Naive thymus-derived CD4-positive, alpha-beta T cell (primary cell): ENCODE measurements around the gene SLC39A5. TPM values are rescaled to one million over a fixed set of nuclear protein-coding genes. Genes with fewer than 3 reads are reported as not detected.
A peak's percentile ranks its signal among the peaks of the same experiment; 100 is the strongest.

Experiments used
- ATAC-seq: fragments of 150-1000 bp; cut with Tn5 transposase; 2 replicates; pipeline ENCODE4 v1.10.0; 2021; ENCODE audit warnings: mild to moderate bottlenecking, moderate library complexity
- CTCF ChIA-PET: fragments of 350-600 bp; sonication (Branson Sonifier 250); formaldehyde crosslinking; loops from one replicate; lab custom pipeline; 2021; ENCODE audit warnings: antibody characterized with exemption; lab: Charles Lee
- POLR2A ChIA-PET: fragments of 350-600 bp; sonication (Branson Sonifier 250); formaldehyde crosslinking; loops from one replicate; lab custom pipeline; 2021; ENCODE audit warnings: antibody characterized with exemption, inconsistent platforms; lab: Charles Lee
- DNase-seq, 9 donors: peaks; one replicate each; pipeline versions ENCODE4 v3.0.0 to v3.0.0-alpha.2; 2020 to 2022; ENCODE audit warnings: mixed read lengths in 1 of 9
- H3K27ac ChIP-seq: one replicate; pipeline ENCODE4 v1.7.0; 2013; ENCODE audit warnings: mild to moderate bottlenecking, low read depth, low read length, moderate library complexity
- H3K27me3 ChIP-seq, 2 donors: one replicate each; pipeline ENCODE4 v1.7.0; 2013; ENCODE audit warnings: low read length in 2 of 2, mild to moderate bottlenecking in 2 of 2, moderate library complexity in 2 of 2; ENCODE audit not compliant: control insufficient read depth in 2 of 2, insufficient read depth in 2 of 2
- H3K36me3 ChIP-seq, 3 experiments: 1 replicate in 2 of 3; 2 replicates in 1 of 3; pipeline ENCODE4 v1.7.0; 2013; ENCODE audit warnings: low read length in 3 of 3, mild to moderate bottlenecking in 3 of 3, moderate library complexity in 1 of 3; ENCODE audit not compliant: insufficient read depth in 3 of 3, control insufficient read depth in 2 of 3
- H3K4me1 ChIP-seq, 2 donors: one replicate each; pipeline ENCODE4 v1.7.0; 2013; ENCODE audit warnings: low read length in 2 of 2, mild to moderate bottlenecking in 2 of 2, moderate library complexity in 1 of 2; ENCODE audit not compliant: control insufficient read depth in 2 of 2, insufficient read depth in 2 of 2
- H3K4me3 ChIP-seq: 2 replicates; pipeline ENCODE4 v1.7.0; 2013; ENCODE audit warnings: mild to moderate bottlenecking, low read length
- H3K9me3 ChIP-seq, 3 experiments: 1 replicate in 2 of 3; 2 replicates in 1 of 3; pipeline ENCODE4 v1.7.0; 2013; ENCODE audit warnings: low read length in 3 of 3; ENCODE audit not compliant: control insufficient read depth in 2 of 3
- H3K27ac Mint-ChIP-seq, 9 donors: one replicate each; pipeline ENCODE4 v1.8.0; 2020 to 2022; ENCODE audit warnings: mixed read lengths in 9 of 9, mild to moderate bottlenecking in 8 of 9, moderate library complexity in 5 of 9, inconsistent platforms in 2 of 9
- H3K27me3 Mint-ChIP-seq, 5 donors: one replicate each; pipeline ENCODE4 v1.8.0; 2021 to 2022; ENCODE audit warnings: mixed read lengths in 5 of 5, mild to moderate bottlenecking in 1 of 5
- H3K36me3 Mint-ChIP-seq, 5 donors: one replicate each; pipeline ENCODE4 v1.8.0; 2020 to 2022; ENCODE audit warnings: mixed read lengths in 5 of 5, mild to moderate bottlenecking in 3 of 5, inconsistent platforms in 1 of 5
- H3K4me1 Mint-ChIP-seq, 7 donors: one replicate each; pipeline ENCODE4 v1.8.0; 2020 to 2022; ENCODE audit warnings: mixed read lengths in 7 of 7, mild to moderate bottlenecking in 3 of 7, inconsistent platforms in 1 of 7
- H3K4me3 Mint-ChIP-seq, 10 donors: one replicate each; pipeline ENCODE4 v1.8.0; 2020 to 2022; ENCODE audit warnings: mild to moderate bottlenecking in 10 of 10, mixed read lengths in 10 of 10, moderate library complexity in 6 of 10, inconsistent platforms in 2 of 10
- H3K9me3 Mint-ChIP-seq, 11 donors: one replicate each; pipeline ENCODE4 v1.8.0; 2020 to 2022; ENCODE audit warnings: mixed read lengths in 11 of 11, mild to moderate bottlenecking in 4 of 11, inconsistent platforms in 1 of 11, moderate library complexity in 1 of 11
- intact Hi-C, 2 donors: fragments of 100-400 bp; cut with micrococcal nuclease; formaldehyde crosslinking; loops; one replicate each; pipeline ENCODE4 v1.15.1; 2023
- polyA plus RNA-seq, 2 donors: library from polyadenylated mRNA; unstranded; fragments of 300-500 nt; fragmentation: Illumina TruSeq; gene quantifications; one replicate each; pipeline ENCODE4 v1.2.3, GENCODE V29; 2021
- total RNA-seq, 6 experiments: library from RNA in 5 of 6; stranded (reverse) in 5 of 6; gene quantifications; 1 replicate in 5 of 6; 2 replicates in 1 of 6; pipeline ENCODE4 v1.2.3 and lab custom pipeline; 2021 to 2026

SLC39A5 gene, protein sequence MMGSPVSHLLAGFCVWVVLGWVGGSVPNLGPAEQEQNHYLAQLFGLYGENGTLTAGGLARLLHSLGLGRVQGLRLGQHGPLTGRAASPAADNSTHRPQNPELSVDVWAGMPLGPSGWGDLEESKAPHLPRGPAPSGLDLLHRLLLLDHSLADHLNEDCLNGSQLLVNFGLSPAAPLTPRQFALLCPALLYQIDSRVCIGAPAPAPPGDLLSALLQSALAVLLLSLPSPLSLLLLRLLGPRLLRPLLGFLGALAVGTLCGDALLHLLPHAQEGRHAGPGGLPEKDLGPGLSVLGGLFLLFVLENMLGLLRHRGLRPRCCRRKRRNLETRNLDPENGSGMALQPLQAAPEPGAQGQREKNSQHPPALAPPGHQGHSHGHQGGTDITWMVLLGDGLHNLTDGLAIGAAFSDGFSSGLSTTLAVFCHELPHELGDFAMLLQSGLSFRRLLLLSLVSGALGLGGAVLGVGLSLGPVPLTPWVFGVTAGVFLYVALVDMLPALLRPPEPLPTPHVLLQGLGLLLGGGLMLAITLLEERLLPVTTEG
- total RNA-seq = 1 to 10 TPM in 1 of 5 experiments, under 1 TPM in 2, not detected in 2; 0.43 to 1.2 (median 0.77) TPM
- polyA plus RNA-seq = not detected
- total RNA-seq (lab: John Stamatoyannopoulos, UW) = not detected

DNA sequence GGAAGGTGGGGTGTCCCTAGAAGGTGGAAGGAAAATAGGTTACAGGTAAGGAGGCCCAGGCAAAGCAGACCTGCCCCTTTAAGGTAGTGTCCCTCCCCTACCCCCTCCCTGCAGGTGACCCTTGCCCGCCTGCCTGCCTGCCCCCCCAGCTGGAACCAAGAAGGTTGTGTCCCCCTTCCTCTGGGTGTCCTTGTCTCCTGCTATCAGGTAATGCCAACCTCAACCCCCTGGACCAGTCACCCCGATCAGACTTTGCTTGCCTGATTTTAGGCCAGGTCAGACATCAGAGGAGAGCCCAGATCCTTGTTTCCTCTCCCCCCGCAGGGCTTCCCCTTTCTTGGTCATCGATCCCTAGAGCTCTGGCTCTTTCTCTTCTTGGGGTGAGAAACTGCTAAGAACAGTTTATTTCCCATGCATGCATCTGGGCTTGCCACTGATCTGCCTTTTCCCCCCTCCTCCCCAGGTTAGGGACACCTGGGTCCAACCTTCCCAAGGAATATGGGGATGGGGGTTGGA, at the start of gene SLC39A5:
SLC39A5 (plus strand) TSS at position 136 of the 516 bp plus-strand sequence. CDS start 1,224 bp downstream, outside the sequence.
- H3K9me3 Mint-ChIP-seq = no peaks in the 10 kb centered on the region
- intact Hi-C loops = no loop called here
- CTCF ChIA-PET = interaction anchor here (1.6 kb wide), 1 partner anchor 8 kb away, joined by 7 read pairs; the partner anchor contains the start of gene RNF41

DNA sequence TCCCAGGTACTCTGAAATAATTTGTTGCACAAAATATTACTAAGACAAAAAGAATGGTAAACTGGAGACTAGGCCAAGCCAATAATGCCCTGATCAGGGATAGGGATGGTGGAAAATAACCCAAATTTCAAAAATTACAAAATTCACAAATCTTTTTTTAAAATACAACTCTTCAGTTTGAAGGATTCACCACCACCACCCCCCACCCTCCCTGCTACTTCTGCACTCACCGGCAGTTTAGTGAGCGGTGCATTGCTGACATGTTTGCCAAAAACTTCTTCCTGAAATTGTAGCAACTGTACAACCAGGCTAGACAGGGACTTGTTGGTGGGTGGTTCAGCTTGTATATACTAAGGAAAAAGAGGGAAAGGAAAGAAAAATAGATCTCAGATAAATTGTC, 42.9 kb upstream of the SLC39A5 start:
- Histone ChIP-seq H3K27ac (no peak overlapping the region), H3K27me3 (no peaks in the 10 kb centered on the region), H3K4me3 (no peak overlapping the region), H3K4me1 (peaks cover 9 to 19% of the 10 kb centered on the region in 2 donors), H3K9me3 (no peaks in the 10 kb centered on the region), H3K36me3 (peaks cover 6 to 45% (median 21%) of the 10 kb centered on the region in 3 experiments)
- ATAC-seq (no peak), DNase-seq (no peak)
- intact Hi-C loops = loop anchor here (10.0 kb wide), 3 partner anchors 142 to 452 kb away; partner anchors contain the start of genes RAB5B (in 1 of the 2) and RPS26 (in 1 of the 2)
- H3K27me3 Mint-ChIP-seq = peaks cover 0 to 4% (median 0%) of the 10 kb centered on the region in 5 donors
- H3K4me1 Mint-ChIP-seq = peaks cover 31 to 43% (median 36%) of the 10 kb centered on the region in 7 donors
- H3K4me3 Mint-ChIP-seq = peak overlapping the region in 7 of 10 donors; percentile 5 to 95 (median 32)
- ChIA-PET POLR2A (interaction anchor here (0.5 to 12.4 kb wide), 7 partner anchors 12 to 69 kb away, joined by 3 to 192 read pairs (median 30); partner anchors contain the start of genes ESYT1, MYL6, MYL6B and RPL41), CTCF (interaction anchor here (1.6 to 8.1 kb wide), 2 partner anchors 64 to 81 kb away, joined by 6 to 193 read pairs; partner anchors contain the start of genes ESYT1, RPL41 and ZC3H10)
- H3K27ac Mint-ChIP-seq = peak overlapping the region in 6 of 9 donors; percentile 14 to 98 (median 77)
- H3K36me3 Mint-ChIP-seq = peaks cover 0 to 18% (median 11%) of the 10 kb centered on the region in 5 donors
- peaks cover 0 to 8% (median 0%) of the 10 kb centered on the region in 11 donors for H3K9me3 Mint-ChIP-seq

More for the DNA sequence above, at the start of gene SLC39A5:
- no peak for ATAC-seq
- Mint-ChIP-seq H3K36me3 (peaks cover 0 to 7% (median 0%) of the 10 kb centered on the region in 5 donors), H3K4me3 (no peak within 1 kb of the TSS), H3K27me3 (no peaks in the 10 kb centered on the region), H3K27ac (no peak within 1 kb of the TSS), H3K4me1 (peaks cover 0 to 11% (median 7%) of the 10 kb centered on the region in 7 donors)
- Histone ChIP-seq H3K9me3 (no peaks in the 10 kb centered on the region), H3K4me1 (peaks cover 0 to 1% of the 10 kb centered on the region in 2 donors), H3K4me3 (no peak within 1 kb of the TSS), H3K36me3 (no peaks in the 10 kb centered on the region), H3K27ac (no peak within 1 kb of the TSS), H3K27me3 (no peaks in the 10 kb centered on the region)
- POLR2A ChIA-PET = interaction anchor here (0.6 kb wide), 1 partner anchor 8 kb away, joined by 3 read pairs; the partner anchor contains the start of gene RNF41
- DNase-seq = no peak

DNA sequence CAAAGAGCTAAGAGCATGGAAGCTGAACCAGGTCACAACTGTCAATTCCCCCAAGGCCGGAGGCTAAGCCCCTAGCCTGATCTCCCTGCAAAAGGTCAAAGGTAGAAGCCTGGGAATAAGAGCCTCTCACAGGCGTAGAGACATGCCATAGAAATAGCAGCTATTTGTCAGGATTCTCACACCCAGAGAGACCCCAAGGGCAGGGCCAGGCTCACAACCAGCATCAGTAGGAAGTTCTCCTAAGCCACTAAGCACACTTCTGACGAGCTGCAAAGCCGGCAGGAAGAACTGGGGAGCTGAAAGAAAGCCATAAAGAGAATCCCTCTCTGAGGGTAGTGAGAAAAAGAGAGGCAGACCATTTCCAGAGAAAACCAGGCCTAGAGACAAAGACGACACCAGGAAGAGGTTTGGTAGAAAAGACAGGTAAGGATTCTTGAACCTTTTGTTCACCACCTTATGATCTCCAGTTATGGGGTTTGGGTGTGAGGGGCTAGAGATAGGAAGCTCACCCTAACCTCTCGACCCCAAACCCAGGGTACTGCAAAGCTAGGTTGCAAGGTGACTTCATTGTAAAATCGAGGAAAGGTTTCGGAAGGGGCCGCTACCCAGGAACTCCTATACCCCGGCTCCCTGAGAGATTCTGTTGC, 41.6 kb upstream of the SLC39A5 start:
- no peak for ATAC-seq
- H3K36me3 ChIP-seq = peaks cover 5 to 32% (median 20%) of the 10 kb centered on the region in 3 experiments
- intact Hi-C loops = loop anchor here (1.0 to 10.0 kb wide), 5 partner anchors 29 to 453 kb away; partner anchors contain the start of genes MYL6 (in 1 of the 2), MYL6B (in 1 of the 2), RAB5B (in 1 of the 2) and RPS26 (in 1 of the 2)
- peak overlapping the region; percentile 83 for H3K27ac ChIP-seq
- no peaks in the 10 kb centered on the region for H3K9me3 ChIP-seq
- no peaks in the 10 kb centered on the region for H3K27me3 ChIP-seq
- DNase-seq = peak in 4 of 9 donors; percentile 5 to 27 (median 12)
- peak overlapping the region; percentile 62 for H3K4me3 ChIP-seq
- Mint-ChIP-seq H3K27me3 (peaks cover 0 to 4% (median 0%) of the 10 kb centered on the region in 5 donors), H3K27ac (peak overlapping the region; percentile 77 to 98 (median 95)), H3K9me3 (peaks cover 0 to 8% (median 0%) of the 10 kb centered on the region in 11 donors), H3K36me3 (peaks cover 0 to 17% (median 11%) of the 10 kb centered on the region in 5 donors), H3K4me3 (peak overlapping the region; percentile 76 to 97 (median 93)), H3K4me1 (peaks cover 36 to 51% (median 43%) of the 10 kb centered on the region in 7 donors)
- ChIA-PET CTCF (interaction anchor here (0.6 to 8.1 kb wide), 8 partner anchors 32 to 276 kb away, joined by 3 to 193 read pairs (median 5); partner anchors contain the start of genes ANKRD52, ESYT1, RPL41 and ZC3H10), POLR2A (interaction anchor here (0.9 to 12.4 kb wide), 14 partner anchors 10 to 276 kb away, joined by 3 to 192 read pairs (median 9); partner anchors contain the start of genes ESYT1, MYL6, MYL6B and PA2G4)
- peaks cover 9 to 19% of the 10 kb centered on the region in 2 donors for H3K4me1 ChIP-seq

DNA sequence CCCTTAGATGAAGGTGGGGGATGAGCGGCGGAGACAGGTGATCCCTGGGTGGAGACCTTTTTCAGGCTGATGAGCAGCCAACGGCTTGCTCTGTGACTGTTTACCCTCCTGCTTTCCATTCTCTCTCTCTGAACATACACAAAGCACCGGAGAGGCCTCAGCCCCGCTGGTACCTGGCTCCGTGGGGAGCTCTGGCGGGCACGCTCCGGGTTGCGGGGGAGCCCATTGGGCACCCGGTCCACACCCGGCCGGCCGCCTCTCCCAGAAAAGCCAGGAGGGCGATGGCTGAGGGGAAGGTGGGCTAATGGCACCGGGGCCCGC, 41.1 kb upstream of the SLC39A5 start:
- H3K9me3 Mint-ChIP-seq = peaks cover 0 to 8% (median 0%) of the 10 kb centered on the region in 11 donors

More for the DNA sequence above, 41.1 kb upstream of the SLC39A5 start:
- H3K4me1 Mint-ChIP-seq = peaks cover 37 to 55% (median 46%) of the 10 kb centered on the region in 7 donors
- peaks cover 0 to 4% (median 0%) of the 10 kb centered on the region in 5 donors for H3K27me3 Mint-ChIP-seq
- peak overlapping the region; percentile 76 to 97 (median 93) for H3K4me3 Mint-ChIP-seq
- peaks cover 9 to 19% of the 10 kb centered on the region in 2 donors for H3K4me1 ChIP-seq
- H3K36me3 ChIP-seq = peaks cover 5 to 28% (median 16%) of the 10 kb centered on the region in 3 experiments
- DNase-seq (peak in 6 of 9 donors; percentile 15 to 43 (median 34)), ATAC-seq (no peak)
- H3K4me3 ChIP-seq = peak overlapping the region; percentile 62
- no peaks in the 10 kb centered on the region for H3K27me3 ChIP-seq
- intact Hi-C loops = loop anchor here (1.0 to 10.0 kb wide), 12 partner anchors 30 to 454 kb away; partner anchors contain the start of genes MYL6 (in 2 of the 2), ZC3H10 (in 2 of the 2), CS (in 1 of the 2) and MYL6B (in 1 of the 2)
- ChIA-PET POLR2A (interaction anchor here (0.6 to 12.4 kb wide), 20 partner anchors 8 to 281 kb away, joined by 3 to 192 read pairs (median 7); partner anchors contain the start of genes CNPY2, ESYT1, MYL6 and MYL6B), CTCF (interaction anchor here (0.6 to 8.1 kb wide), 10 partner anchors 32 to 450 kb away, joined by 3 to 193 read pairs (median 6); partner anchors contain the start of genes ANKRD52, ESYT1, MYL6B and RNF41)
- H3K9me3 ChIP-seq = no peaks in the 10 kb centered on the region
- H3K27ac Mint-ChIP-seq = peak overlapping the region; percentile 77 to 98 (median 95)
- peak overlapping the region; percentile 83 for H3K27ac ChIP-seq
- H3K36me3 Mint-ChIP-seq = peaks cover 0 to 17% (median 11%) of the 10 kb centered on the region in 5 donors
